GM19239 (cell line): ENCODE results near the gene CDRT15L2.
"Not testable (repeated sequence)": the region's sequence is repeated elsewhere in the genome, so short reads cannot be mapped to it uniquely, and the experiment has no call there.

Experiments
- DNase-seq: peaks from one replicate; pipeline ENCODE4 v3.0.0; 2011; ENCODE audit warnings: low spot score; ENCODE audit not compliant: insufficient read length
- FAIRE-seq: peaks from 2 replicates; lab custom pipeline; 2011; peaks lifted over from hg19 to GRCh38; lab: Jason Lieb, UNC

CDRT15L2 gene

GRCh38 chr17:20579424-20579823 lies at the start of gene CDRT15L2:
Gene CDRT15L2, plus strand, starts transcription at chr17:20579724. Its CDS starts 20 bp downstream, at chr17:20579744.
- not testable (repeated sequence) for FAIRE-seq, DNase-seq

GRCh38 chr17:20530104-20530503 lies 49.4 kb upstream of the CDRT15L2 start:
- not testable (repeated sequence) for DNase-seq, FAIRE-seq

GRCh38 chr17:20532544-20533090 lies 46.9 kb upstream of the CDRT15L2 start:
- FAIRE-seq, DNase-seq: not testable (repeated sequence)

GRCh38 chr17:20533206-20533605 lies 46.3 kb upstream of the CDRT15L2 start:
- not testable (repeated sequence) for FAIRE-seq, DNase-seq

DNA sequence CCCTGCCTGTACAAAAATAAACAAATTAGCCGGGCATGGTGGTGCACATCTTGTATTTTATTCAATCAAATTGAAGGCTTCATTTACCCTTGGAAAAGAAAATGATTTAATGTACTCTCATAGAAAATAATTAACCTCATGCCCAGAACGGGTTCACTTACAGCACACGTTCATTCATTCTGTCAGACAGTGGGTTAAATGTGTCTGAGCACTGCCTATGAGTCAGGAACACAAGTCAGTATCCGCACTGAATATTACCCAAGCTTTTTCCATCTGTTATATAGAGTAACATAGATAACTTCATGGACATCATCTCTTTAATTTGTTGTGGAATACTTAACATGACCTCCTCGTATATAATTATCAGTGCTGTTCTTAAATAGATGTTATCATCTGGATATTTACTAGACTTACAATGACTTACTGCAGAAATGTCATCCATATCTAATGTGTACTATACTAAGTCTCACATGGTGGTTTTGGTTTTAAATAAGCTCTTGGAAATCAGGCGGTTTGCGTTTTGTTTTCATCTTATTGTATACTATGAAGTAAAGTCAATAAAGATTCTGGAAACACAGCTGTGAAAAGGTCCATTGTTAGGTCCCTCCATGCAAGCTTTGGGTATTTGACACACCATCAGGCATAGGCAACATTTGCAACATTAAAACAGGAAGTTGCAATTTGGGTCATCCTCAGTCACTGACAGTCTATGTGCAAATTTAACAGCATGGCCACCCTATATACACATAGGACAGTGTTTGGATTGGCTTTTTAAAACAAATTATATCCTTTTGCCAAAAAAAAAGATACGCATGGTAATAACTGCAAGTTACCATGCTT lies 44.6 kb upstream of the CDRT15L2 start:
- FAIRE-seq, DNase-seq: not testable (repeated sequence)

- FAIRE-seq = peak; percentile 100
- DNase-seq = not testable (repeated sequence)
Measured at GRCh38 chr17:20540414-20540813, 39.1 kb upstream of the CDRT15L2 start.

GRCh38 chr17:20540865-20541264 lies 38.7 kb upstream of the CDRT15L2 start:
- DNase-seq, FAIRE-seq: not testable (repeated sequence)

DNA sequence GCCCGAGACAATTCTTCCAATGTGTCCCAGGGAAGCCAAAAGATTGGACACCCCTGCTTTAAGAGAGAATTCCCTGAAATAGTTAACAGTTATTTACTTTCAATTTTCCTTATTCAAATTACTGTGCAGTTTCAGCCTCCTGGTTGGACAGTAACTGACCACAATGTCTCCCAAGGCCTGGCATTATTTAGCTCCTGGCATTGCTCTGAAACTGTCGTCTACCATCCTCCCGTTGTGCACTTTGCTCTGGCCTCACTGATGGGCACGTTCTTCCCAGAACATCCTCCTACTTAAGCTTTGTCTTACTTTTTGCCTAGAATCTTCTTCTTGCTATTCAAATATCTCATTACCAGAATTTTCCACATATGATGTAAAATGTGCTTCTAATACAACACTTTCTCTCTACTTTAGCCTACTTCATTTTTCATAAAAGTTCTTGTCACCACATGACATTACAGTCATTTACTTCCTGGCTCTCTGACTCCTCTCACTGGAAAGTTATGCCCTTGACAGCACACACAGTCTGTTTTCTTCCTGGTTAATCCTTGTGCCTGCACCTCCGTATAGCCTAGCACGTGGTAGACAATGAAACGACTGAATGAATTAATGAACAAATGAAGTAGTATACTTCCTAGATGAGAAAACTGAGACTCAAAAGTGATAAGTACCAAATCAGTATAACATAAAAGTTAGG lies 37.5 kb upstream of the CDRT15L2 start:
- FAIRE-seq, DNase-seq: not testable (repeated sequence)

DNA sequence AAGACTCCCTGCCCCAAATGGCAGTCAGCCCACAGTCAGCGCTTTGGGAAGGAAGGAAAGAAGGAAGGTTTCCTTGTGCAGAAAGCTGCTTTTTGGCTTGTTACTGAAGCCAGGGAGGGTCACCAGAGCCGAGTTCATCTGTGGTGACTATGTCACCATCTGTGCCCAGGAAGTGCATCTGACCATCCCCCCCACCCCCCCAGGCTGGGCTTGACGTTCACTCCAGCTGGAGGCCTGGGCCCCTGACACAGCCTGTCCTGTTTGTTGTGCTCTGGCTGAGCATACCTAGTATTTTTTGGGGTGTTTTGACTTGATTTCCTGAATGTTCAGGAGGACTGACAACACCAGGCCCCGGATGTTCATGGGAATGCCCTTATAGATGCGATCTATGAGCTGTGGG lies 31.6 kb upstream of the CDRT15L2 start:
- not testable (repeated sequence) for DNase-seq, FAIRE-seq

DNA sequence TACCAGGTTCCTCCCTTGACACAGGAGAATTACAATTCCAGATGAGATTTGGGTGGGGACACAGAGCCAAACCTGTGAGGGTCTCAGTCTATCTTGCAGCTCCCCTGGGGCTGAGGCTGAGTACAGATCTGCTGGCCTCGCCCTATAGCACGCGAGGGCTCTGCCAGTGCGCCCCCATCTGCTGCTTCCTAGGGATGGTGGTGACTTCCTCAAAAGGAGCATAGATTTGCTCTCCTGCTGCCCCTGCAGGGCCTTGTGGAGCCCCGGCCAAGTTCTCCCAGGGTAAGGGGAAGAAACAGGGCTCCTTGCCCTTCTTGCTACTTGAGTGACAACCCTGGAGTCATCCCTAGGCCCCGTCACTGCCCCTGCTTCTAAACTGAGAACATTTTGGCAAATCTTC lies 26.6 kb upstream of the CDRT15L2 start:
- not testable (repeated sequence) for DNase-seq, FAIRE-seq

DNA sequence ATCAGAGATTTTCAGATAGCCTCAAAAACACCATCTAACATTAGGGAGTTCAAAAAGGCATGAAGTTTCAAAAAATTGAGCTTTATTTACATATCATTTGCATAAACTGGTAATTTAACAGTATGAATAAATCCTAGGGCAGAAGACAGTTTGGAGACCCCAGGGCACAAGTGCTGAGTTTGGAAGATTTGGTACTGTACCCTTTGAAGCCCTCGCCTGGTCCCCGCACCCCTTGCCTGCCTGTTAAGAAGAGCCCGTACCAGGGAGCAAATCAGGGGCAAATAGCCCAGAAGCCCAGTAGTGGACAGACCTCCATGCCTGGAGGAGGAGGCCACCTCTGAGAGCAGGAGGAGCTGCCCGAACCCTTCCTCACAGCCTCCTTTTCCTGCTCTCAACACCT lies 24.8 kb upstream of the CDRT15L2 start:
- DNase-seq, FAIRE-seq: not testable (repeated sequence)

GRCh38 chr17:20555135-20556010 lies 24.2 kb upstream of the CDRT15L2 start:
- not testable (repeated sequence) for DNase-seq, FAIRE-seq

GRCh38 chr17:20558096-20558495 lies 21.4 kb upstream of the CDRT15L2 start:
- not testable (repeated sequence) for FAIRE-seq, DNase-seq

DNA sequence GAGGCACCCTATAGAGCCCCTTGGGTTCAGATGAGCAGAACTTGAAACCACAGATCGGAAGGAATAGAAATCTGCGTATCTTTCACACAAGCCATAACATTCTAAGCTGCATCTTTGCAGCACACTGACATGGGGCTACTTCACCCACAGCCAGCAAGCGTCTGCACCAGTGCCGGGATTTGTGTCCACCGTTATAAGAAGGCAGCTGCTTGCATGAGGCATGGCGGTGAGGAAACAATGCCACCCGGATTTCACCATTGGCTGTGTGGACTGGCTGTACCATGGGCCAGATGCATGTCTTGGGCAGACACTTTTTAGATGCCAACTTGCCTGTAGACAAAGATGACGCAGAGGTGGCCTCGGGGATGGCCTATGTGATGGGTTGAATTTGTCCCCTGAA lies 20.5 kb upstream of the CDRT15L2 start:
- not testable (repeated sequence) for FAIRE-seq, DNase-seq

DNA sequence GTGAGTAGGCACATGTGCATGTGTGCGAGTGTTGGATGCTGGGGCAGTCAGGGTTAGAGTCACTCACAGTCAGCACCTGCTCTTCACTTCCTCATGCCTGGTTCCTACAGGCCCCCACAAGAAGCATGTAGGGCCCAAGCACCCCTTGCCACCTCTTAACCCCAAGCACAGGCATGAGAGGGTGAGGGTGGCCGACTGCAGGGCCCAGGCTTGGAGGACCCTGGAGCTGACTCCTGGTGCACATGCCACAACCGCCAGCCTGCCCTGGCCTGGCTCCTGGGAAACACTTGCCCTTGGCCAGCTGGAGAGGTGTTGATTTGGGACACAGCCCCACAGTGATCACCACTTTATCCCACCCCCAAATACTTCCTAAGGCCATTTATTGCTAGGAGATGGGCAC lies 16.9 kb upstream of the CDRT15L2 start:
- DNase-seq (no peak), FAIRE-seq (no peak)

- not testable (repeated sequence) for DNase-seq, FAIRE-seq
Measured at GRCh38 chr17:20565245-20565644, 14.3 kb upstream of the CDRT15L2 start.

DNA sequence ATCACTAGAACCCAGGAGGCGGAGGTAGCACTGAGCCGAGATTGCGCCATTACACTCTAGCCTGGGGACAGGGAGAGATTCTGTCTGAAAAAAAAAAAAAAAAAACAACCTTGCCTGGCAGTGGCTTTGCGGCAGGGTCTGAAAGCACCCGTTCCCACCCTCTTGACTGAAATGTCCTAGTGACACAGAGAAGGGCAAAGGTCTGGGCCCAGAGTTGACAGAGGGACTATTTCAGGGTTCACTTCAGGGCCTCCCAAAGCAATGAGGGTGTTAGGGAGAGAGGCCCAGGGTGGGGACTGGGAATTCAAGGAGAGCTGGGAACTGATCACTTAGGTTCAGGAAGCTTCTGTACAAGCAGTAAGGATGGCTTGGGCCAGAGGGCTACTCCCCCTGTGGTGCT lies 13.8 kb upstream of the CDRT15L2 start:
- FAIRE-seq (no peak), DNase-seq (no peak)

DNA sequence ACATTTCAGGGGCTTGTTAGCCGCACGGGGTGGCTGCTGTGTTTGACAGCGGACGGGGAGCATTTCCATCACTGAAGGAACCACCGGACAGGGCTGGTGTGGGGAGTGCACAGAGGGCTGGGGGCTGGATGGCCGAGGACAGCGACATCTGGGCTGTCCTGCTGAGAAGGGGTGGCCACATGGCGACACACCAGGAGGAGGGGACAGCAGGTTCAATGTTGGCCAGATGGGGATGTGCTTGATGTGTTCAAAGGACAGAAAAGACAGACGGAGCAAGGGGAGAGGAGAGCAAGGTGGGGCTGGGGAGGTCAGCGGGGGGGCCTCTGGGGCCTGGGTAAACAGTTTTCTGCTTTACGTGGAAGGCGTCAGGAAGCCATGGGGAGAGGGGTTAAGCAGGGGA lies 12.8 kb upstream of the CDRT15L2 start:
- DNase-seq = not testable (repeated sequence)

DNA sequence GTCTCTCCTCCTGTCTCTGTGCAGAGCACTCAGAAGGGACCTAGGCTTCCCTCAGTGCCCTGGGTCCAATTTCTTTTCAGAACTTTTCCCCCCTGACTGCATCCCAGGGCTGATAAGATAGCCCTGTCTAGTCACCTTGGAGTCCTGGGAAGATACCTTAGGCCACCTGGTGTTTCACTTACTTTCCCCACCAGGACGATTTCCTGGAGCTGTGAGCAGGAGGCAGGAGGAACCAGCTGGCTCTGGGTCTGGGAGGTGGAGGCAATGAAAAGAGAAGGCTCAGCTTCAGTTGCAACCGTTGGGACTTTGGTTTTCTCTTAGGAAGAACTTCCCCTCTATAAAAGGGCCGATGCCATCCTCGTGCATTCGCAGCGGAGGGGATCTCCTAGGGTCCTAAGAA lies 12.1 kb upstream of the CDRT15L2 start:
- not testable (repeated sequence) for DNase-seq, FAIRE-seq

More for the DNA sequence above, 12.8 kb upstream of the CDRT15L2 start:
- not testable (repeated sequence) for FAIRE-seq
